ENCODE data around the gene GGT6.

DNA sequence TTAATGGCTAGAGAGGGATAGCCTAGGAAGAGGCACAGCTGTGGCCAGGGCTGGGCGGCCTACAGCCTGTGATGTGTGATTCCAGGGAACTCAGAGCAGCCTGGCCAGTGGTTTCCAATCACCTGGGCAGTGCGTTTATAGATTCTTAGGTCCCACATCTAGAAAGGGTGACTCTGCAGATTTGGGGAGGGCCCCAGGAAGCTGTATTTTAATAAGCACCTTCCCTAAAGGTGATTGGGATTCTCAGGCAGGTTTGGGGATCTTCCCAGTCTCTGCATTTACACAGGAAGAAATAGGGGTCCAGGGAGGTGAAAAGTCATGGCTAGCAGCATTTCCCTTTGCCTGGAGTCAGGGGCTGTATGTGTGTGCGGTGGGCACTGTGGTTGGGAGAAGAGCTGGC, 52.2 kb downstream of the GGT6 start:
- TF ChIP-seq, protein P1, sequence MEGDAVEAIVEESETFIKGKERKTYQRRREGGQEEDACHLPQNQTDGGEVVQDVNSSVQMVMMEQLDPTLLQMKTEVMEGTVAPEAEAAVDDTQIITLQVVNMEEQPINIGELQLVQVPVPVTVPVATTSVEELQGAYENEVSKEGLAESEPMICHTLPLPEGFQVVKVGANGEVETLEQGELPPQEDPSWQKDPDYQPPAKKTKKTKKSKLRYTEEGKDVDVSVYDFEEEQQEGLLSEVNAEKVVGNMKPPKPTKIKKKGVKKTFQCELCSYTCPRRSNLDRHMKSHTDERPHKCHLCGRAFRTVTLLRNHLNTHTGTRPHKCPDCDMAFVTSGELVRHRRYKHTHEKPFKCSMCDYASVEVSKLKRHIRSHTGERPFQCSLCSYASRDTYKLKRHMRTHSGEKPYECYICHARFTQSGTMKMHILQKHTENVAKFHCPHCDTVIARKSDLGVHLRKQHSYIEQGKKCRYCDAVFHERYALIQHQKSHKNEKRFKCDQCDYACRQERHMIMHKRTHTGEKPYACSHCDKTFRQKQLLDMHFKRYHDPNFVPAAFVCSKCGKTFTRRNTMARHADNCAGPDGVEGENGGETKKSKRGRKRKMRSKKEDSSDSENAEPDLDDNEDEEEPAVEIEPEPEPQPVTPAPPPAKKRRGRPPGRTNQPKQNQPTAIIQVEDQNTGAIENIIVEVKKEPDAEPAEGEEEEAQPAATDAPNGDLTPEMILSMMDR (conservative IDR thresholded peaks at IDR 0.05; ENCODE audit: low read length) = no peak
- no peak for TF ChIP-seq EZH2phosphoT487 (IDR thresholded peaks at IDR 0.05; ENCODE audit: borderline replicate concordance)
